HG03108 (cell line): ENCODE data around the gene ARFGAP3.

Source experiments
- ATAC-seq: cut with Tn5 transposase; IDR thresholded peaks from one replicate; pipeline ENCODE4 v1.9.1; 2021; ENCODE audit warnings: moderate library complexity; ENCODE audit not compliant: unreplicated experiment

Gene ARFGAP3

GRCh38 chr22:42865536-42865935 lies 8.5 kb upstream of the ARFGAP3 start:
- no peak for ATAC-seq

GRCh38 chr22:42863349-42863961 lies 6.4 kb upstream of the ARFGAP3 start:
- ATAC-seq, result no peak

- no peak for ATAC-seq
Measured at GRCh38 chr22:42862045-42862734, 5.1 kb upstream of the ARFGAP3 start.

DNA sequence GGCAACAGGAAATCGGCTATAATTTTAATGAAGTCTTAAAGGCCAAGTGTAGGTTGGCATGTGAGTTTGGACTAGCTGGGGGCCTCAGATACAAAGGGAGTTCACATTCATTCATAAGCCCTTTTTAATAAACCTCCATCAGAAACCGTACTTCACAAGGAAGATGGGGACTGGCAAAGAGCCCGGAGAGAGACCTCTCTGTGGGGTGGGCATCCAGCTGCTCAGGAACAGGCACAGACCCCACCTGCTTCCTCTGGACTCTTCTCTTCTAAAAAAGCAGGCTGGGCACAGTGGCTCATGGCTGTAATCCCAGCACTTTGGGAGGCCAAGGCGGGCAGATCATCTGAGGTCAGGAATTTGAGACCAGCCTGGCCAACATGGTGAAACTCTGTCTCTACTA lies 3.9 kb upstream of the ARFGAP3 start:
- no peak for ATAC-seq

DNA sequence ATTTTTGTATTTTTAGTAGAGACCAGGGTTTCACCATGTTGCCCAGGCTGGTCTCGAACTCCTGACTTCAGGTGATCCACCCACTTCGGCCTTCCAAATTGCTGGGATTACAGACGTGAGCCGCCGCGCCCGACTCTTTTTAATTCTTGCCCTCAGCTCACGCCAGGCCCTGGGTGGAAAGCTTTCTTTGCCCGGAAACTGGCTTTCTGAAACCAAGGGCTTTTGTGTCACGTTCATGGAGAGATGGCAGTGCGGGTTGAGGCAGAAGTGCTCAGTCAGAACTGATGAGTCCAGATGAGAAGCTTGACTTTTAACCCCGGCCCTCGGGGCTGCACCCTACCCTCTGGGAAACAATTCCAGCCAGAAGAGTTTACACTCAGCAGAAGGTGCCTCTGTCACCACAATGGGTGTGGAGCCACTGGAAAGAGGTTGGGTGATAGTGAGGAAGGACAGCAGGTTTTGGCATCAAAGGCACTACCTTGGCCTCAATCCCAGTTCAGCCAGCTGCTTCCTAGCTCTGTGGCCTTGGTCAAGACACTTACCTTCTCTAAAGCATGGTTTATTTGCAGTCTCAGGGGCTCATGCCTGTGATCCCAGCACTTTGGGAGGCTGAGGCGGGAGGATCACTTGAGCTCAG lies 890 bp upstream of the ARFGAP3 start:
- no peak for ATAC-seq

GRCh38 chr22:42856179-42856864 lies 751 bp downstream of the ARFGAP3 start:
- peak; percentile 17 for ATAC-seq

GRCh38 chr22:42855721-42856120 lies 1.4 kb downstream of the ARFGAP3 start:
- ATAC-seq, result no peak

GRCh38 chr22:42855211-42855610 lies 1.9 kb downstream of the ARFGAP3 start:
- no peak for ATAC-seq

- ATAC-seq, result no peak
Measured at GRCh38 chr22:42848941-42849550, 8.0 kb downstream of the ARFGAP3 start.

- no peak for ATAC-seq
Measured at GRCh38 chr22:42847110-42847509, 10.0 kb downstream of the ARFGAP3 start.

DNA sequence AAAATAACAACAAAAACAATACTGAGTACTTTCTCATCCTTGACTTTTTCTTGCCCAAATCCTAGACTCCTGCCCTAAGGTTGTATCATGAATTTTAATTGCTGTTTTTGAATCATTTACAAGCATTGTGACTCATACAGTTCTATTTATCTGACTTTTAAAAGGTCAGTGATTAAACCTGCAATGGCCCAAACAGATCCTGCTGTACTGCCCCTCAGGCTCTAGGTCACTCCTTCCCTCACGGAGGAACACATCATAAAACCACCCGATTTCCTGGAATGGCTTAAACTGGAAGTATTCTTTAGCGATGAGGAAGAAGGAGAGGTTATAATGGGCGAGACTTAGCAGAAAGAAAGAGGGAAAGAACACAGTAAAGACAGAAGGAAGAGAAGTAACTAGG lies 12.3 kb downstream of the ARFGAP3 start:
- no peak for ATAC-seq

GRCh38 chr22:42842658-42843370 lies 14.3 kb downstream of the ARFGAP3 start:
- no peak for ATAC-seq

GRCh38 chr22:42841444-42841843 lies 15.6 kb downstream of the ARFGAP3 start:
- no peak for ATAC-seq

GRCh38 chr22:42837556-42837955 lies 19.5 kb downstream of the ARFGAP3 start:
- ATAC-seq, result no peak

- ATAC-seq, result no peak
Measured at GRCh38 chr22:42836026-42836425, 21.0 kb downstream of the ARFGAP3 start.

DNA sequence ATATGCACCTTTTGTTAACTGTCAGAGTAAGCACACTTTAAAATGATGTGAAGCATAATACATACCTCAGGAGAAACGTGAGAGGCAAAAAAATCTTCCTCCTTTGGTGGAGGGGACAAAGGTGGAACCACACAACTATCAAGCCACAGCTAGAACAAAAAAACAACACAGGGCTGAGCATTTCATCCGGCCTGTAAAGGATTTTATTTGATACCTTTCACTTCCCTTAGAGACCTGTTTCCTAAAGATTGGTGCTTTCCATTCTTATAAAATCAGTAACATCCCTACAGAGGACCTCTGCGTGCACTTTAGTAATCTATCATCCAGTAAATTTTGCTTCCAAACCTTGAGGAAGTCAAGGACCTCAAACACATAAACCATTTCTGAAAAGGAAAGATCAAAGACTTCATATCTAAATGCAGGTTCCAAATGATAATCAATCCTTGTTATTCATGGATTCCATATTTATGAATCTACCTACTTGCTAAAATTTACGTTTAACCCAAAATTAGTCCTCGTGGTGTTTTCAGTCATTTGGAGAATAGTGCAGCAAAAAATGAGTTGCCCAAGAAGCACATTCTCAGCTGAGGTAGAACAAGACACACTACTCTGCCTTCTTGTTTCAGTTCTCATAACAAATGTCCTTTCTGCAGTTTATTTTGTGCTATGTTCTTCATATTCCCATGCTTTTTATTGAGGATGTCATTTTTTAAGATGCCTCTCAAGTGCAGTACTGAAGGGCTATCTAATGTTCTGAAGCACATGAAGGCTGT lies 22.7 kb downstream of the ARFGAP3 start:
- no peak for ATAC-seq

- ATAC-seq, result no peak
Measured at GRCh38 chr22:42833104-42833503, 24.0 kb downstream of the ARFGAP3 start.

- ATAC-seq, result no peak
Measured at GRCh38 chr22:42831712-42832111, 25.4 kb downstream of the ARFGAP3 start.

- ATAC-seq, result no peak
Measured at GRCh38 chr22:42830161-42830560, 26.9 kb downstream of the ARFGAP3 start.

DNA sequence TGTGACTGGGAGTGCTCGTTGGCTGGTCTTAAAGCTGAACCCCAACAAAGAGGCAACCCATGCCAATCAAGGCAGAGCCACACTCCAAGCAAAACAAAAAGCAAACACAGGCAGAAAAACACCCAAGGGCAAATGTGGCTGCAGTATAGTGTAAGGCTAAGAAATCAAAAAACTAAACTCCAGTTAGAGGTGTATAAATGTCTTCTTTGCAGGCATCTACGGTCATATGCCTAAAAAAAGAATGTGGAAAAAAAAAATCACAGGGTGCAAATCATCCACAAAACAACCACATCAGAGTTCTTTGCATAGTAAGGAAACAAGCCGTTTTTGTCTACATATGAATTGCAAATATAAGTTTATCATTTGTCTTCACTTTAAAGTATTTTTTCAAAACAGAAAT lies 27.8 kb downstream of the ARFGAP3 start:
- no peak for ATAC-seq
